Coronary artery (tissue), 2 donors: Measurements from ENCODE around the gene NAV3.
A peak's percentile ranks its signal among the peaks of the same experiment; 100 is the strongest.

Experiments used
- DNase-seq: peaks from one replicate; pipeline ENCODE4 v3.0.0-alpha.2; 2017; ENCODE audit warnings: low spot score
- H3K27ac ChIP-seq, 2 donors: fragments of 200-600 bp; sonication (generic); one replicate each; pipeline ENCODE4 v1.5.1; 2016 to 2019
- H3K4me3 ChIP-seq: fragments of 200-600 bp; sonication (generic); 2 replicates; pipeline ENCODE4 v1.5.1; 2016; ENCODE audit warnings: mild to moderate bottlenecking, moderate library complexity
- TF ChIP-seq, protein P1 (sequence below): fragments of 200-600 bp; sonication (generic); IDR thresholded peaks from one replicate; pipeline ENCODE4 v1.5.1; 2019; ENCODE audit warnings: antibody characterized with exemption

NAV3 gene

DNA sequence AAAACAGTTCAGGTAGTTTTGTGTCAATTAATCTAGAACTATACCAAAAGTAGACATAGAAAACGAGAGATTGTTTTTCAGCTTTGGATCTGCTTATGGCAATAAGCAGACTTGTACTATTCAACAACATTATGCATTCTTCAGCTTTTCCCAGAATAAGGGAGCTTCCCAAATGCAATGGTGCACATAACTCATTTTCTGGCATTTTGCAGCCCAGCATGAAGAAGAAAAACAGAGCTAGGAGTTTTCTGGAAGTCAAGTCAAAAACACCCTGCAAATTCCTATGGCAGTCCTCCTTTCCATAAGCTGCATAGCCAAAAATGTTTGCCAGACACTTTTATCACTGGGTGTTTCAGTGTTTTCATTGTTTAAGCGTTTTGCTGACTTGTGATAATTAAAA lies 314.7 kb downstream of the NAV3 start:
- DNase-seq: no peak
- TF ChIP-seq, protein P1, sequence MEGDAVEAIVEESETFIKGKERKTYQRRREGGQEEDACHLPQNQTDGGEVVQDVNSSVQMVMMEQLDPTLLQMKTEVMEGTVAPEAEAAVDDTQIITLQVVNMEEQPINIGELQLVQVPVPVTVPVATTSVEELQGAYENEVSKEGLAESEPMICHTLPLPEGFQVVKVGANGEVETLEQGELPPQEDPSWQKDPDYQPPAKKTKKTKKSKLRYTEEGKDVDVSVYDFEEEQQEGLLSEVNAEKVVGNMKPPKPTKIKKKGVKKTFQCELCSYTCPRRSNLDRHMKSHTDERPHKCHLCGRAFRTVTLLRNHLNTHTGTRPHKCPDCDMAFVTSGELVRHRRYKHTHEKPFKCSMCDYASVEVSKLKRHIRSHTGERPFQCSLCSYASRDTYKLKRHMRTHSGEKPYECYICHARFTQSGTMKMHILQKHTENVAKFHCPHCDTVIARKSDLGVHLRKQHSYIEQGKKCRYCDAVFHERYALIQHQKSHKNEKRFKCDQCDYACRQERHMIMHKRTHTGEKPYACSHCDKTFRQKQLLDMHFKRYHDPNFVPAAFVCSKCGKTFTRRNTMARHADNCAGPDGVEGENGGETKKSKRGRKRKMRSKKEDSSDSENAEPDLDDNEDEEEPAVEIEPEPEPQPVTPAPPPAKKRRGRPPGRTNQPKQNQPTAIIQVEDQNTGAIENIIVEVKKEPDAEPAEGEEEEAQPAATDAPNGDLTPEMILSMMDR: no peak
- no peak overlapping the region for H3K4me3 ChIP-seq

DNA sequence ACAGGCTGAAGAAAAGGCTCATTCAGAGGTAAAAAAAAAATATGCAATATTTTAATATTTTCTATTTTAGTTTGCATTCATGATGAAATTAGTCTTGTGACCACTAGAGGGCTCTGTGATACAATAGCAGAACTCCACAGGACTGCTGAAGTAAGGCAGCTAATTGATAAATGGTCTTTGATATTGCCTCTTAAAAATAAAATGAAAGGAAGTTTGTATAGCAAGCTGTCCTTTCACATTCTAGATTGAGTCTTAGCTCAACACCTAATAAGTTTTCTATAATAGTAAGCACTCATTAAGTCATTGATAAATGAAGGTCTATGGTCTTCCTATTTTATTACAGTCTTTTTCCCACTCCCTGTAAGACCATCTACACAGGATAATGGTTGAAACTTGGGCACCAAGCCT lies 315.7 kb downstream of the NAV3 start:
- TF ChIP-seq, protein P1: peak; percentile 32
- DNase-seq: no peak
- Histone ChIP-seq H3K4me3 (no peak overlapping the region), H3K27ac (no peak overlapping the region)

More for the DNA sequence above, 314.7 kb downstream of the NAV3 start:
- H3K27ac ChIP-seq: no peak overlapping the region

DNA sequence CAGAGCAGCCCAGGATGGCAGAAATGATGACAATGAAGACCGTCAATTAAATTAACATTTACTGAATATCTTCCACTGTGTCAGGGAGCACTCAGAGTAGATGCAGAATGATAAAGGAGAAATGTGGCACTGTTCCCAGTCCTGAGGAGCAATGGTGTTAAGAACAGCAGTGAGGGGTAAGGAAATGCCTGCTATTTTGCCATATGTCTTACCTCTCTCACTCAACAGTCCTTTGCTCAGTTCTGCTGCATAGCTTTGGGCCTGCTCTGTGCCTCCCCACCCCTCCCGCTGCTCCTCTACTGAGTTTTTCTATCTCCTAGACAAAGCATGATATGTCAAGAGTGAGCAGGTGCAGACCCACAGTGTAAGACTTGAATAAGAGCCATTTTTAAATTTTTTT lies 318.8 kb downstream of the NAV3 start:
- Histone ChIP-seq H3K27ac (no peak overlapping the region), H3K4me3 (no peak overlapping the region)
- no peak for DNase-seq
- TF ChIP-seq, protein P1: no peak

DNA sequence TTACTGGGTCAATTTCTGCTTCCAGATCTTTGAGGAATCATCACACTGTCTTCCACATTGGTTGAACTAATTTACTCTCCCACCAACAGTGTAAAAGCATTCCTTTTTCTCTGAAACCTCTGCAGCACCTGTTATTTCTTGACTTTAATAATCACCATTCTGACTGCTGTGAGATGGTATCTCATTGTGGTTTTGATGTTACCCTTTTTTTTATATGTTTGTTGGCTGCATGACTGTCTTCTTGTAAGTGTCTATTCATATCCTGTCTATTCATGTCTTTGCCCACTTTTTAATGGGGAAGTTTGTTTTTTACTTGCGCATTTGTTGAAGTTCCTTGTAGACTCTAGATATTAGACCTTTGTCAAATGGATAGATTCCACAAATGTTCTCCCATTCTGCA lies 324.9 kb downstream of the NAV3 start:
- no peak overlapping the region for H3K27ac ChIP-seq
- no peak for DNase-seq
- TF ChIP-seq, protein P1: no peak
- H3K4me3 ChIP-seq: no peak overlapping the region

GRCh38 chr12:78156751-78157150 lies 326.1 kb downstream of the NAV3 start:
- no peak overlapping the region for H3K4me3 ChIP-seq
- no peak for DNase-seq
- H3K27ac ChIP-seq: no peak overlapping the region
- TF ChIP-seq, protein P1: no peak

DNA sequence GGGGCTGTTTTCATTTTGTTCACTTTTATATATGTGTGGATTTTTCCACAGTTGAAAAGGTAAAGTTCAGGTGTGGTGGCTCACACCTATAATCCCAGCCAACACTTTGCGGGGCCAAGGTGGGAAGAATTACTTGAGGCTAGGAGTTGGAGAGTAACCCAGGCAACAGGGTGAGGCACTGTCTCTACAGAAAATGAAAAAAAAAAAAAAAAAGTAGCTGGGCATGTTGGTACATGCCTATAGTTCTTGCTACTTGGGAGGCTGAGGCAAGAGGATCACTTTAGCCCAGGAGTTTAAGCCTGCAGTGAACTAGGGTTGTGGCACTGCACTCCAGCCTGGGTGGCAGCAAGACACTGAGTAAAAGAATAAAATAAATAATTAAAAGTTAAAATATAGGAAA lies 326.5 kb downstream of the NAV3 start:
- Histone ChIP-seq H3K4me3 (no peak overlapping the region), H3K27ac (no peak overlapping the region)
- no peak for DNase-seq
- TF ChIP-seq, protein P1: no peak

- no peak overlapping the region for H3K4me3 ChIP-seq
- H3K27ac ChIP-seq: no peak overlapping the region
- TF ChIP-seq, protein P1: no peak
- no peak for DNase-seq
Measured at GRCh38 chr12:78164154-78164553, 333.5 kb downstream of the NAV3 start.
